HG03432 (cell line): ENCODE data around the gene ENOX1.
"Not testable (repeated sequence)": the region's sequence is repeated elsewhere in the genome, so short reads cannot be mapped to it uniquely, and the experiment has no call there.

Source experiments
- ATAC-seq: cut with Tn5 transposase; IDR thresholded peaks from one replicate; pipeline ENCODE4 v1.9.1; 2021; ENCODE audit warnings: mild to moderate bottlenecking, moderate library complexity; ENCODE audit not compliant: unreplicated experiment

Gene ENOX1

DNA sequence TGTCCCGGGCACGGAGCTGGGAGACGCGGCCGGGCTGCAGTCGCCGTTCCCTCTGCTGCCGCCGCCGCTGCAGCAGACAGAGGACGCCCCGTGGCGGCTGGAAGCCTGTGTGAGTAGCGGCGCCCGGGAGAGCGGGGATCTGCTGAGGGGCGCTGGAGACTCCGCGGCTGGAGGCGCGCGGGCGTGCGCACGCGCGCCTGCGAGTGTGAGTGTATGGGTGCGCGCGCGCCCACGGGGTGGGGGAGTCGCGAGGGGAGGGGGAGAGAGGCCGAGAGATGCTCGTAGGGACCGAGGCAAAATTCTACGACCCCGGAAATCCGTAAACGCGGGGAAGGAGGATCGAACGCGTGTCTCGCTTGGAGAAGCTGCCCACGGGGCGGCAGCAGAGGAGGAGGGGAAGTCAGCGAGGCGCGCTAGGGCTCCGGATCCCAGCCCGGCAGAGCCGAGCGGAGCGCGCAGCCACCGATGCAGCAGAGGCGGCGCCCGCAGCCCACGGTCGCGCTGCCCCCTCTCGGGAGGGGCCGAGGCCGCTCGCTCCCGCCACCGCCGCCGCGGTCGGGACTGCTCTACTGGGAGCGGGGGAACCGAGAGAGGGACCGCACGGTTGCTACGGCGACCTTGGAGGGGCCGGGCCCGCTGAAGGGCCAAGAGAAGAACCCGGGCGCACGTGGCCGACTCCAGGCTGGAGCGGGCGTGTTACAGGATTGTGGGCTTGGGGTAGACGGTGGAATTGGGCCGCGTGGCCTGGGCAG is at the start of gene ENOX1:
TSS of gene ENOX1 (minus strand) at position 207 of the 752 bp plus-strand sequence.
- ATAC-seq = peak; percentile 51

DNA sequence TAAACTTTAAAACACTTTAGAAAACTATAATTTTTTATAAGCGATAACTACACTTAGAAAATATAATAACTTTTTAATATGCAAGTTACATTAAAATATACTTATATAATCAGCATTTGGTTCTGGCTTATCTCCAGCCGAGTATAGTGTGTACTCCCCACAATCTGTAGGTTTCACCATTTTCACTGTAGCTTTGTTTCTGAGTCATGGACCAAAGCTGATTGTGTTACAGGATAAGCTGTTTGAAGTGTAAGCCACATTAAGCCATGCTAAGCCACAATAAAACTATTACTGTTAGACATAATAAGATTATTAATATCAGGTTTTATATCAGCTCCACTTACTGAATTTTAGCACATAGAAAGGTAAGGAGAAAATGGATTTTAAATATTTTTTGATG is 48.9 kb upstream of the ENOX1 start:
- ATAC-seq = no peak

DNA sequence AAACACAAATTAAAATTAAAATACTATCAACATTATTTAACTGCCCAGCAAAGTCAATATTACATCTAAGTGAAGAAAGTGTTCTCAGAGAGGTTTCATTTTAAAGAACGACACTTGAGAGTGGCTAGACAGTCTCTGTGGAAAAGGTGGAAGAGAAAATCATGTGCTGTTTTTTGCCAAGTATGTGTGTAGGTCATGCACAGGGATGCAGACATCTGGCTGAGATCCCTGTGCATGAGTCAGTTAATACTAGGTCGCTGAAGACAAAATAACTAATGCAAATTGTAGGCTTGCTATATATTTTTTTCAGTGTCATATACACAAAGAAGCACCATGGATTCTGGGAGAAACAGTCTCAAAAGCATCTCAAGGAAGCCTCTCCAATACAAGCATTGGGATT is 44.3 kb upstream of the ENOX1 start:
- no peak for ATAC-seq

DNA sequence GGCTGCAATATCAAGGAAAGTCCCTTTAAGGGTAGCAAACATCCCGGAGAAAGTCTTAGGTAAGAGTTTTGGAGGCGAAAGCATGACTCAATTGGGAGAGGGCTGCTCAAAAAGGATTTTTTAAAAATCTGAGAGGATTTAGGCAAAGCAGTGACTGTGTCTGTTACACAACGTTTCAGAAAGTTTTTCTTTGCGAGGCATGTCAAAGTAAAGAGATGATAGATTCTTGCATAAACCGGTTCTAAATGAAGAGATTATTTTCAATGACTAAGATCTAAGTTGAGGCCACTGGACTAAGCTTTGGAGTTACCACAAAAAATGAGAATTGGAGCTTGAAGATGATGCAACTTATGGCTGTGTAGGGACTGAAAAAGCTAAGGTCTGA is 43.7 kb upstream of the ENOX1 start:
- ATAC-seq = no peak

DNA sequence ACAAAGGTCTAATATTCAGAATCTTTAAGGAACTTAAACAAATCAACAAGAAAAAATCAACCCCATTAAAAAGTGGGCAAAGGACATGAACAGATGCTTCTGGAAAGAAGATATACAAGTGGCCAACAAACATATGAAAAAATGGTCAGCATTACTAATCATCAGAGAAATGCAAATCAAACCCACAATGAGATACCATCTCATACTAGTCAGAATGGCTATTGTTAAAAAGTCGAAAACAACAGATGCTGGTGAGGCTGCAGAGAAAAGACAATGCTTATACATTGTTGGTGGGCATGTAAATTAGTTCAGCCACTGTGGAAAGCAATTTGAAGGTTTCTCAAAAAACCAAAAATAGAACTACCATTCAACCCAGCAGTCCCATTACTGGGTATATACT is 37.9 kb upstream of the ENOX1 start:
- ATAC-seq = not testable (repeated sequence)

DNA sequence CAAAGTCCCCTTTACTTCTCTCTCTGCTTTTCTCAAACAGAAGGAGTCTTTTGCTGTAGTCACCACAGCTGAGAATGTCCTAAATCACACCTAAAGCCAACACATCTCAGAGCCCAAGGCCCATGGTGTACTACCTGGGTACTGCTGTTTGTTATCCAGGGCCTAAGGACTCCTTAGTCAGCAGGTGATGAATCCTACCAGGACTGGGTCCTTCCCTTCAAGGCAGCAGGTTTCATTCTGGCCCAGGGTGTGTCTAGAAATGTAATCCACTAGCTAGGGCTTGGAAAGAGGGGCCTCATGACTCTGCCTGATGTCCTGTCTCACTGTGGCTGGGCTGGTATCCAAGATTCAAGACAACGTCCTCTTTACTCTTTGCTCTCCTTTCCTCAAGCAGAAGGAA is 36.2 kb upstream of the ENOX1 start:
- no peak for ATAC-seq

DNA sequence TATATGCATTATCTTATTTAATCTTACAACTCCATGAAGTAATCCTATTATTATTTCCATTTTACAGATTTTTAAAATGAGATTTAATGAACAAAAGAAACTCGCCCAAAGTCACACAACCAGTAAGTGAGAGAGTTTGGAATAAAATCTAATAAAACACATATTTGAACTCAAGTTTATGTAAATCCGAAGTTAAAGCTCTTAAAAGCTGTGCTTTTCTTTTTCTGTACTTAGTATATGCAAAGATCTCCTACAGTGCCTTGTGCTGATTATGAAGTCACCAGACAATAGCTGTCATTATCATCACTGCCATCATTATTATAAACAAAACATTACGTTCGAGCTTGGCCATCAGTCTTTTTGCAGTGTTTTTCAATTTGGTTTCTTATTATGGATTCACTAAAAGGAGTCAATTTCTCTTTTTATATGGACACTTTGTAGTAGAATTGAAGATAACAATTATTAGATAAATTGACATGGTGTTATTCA is 29.7 kb upstream of the ENOX1 start:
- ATAC-seq = no peak

DNA sequence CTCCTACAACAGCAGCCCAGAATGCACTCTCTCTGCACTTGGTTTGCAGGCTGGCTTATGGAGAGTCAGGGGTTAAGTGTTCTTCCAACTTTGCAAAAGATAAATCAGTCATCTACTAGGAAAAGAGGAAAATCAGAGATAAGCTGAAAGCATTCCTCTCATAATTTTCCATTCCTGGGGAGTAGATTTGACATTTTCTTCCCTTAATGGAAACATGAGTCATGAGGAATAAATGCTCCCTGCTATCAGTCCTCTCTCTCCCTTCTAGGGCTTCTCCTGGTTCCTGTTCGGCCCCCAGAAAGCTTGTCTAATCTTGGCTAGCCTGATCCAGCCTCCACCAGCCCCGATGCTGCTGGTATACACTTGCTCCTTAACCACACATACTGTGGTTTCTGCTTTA is 28.4 kb upstream of the ENOX1 start:
- no peak for ATAC-seq

DNA sequence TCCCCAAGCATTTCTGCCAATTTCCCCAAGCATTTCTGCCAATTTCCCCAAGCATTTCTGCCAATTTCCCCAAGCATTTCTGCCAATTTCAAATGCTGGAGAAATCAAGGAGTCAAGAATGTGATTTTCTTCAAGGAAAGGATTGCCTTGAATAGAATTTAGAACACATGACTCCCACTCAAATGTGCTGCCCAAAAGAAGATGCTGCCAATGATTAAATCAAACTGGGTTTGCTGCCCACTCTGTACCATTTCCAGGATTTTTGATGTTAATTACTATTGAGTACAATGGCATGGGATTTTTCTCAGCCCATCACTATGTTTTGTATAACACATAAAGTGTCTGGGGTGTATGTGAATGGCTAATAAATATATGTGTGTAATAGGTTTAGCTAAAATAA is 21.9 kb upstream of the ENOX1 start:
- no peak for ATAC-seq

DNA sequence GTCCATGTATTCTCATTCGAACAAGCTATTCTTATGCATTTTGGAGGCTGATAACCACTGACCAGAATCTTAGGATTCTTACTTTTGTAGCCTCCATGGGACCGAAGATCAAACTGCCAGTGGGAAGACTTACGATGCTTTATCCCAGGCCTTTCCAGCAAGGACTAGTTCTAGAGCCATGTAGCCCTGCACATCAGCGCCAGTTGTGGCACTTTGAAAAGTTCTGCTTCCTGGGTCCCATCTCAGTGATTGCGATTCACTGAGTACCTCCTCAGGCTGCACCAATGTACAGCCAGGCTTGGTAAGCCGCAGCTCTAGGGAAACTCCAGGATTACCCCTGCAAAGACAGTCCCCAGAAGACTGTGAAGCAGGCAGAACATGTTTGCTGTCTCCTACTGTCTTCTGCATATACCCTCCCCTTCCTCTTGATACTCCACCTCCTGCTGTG is 18.9 kb upstream of the ENOX1 start:
- no peak for ATAC-seq

DNA sequence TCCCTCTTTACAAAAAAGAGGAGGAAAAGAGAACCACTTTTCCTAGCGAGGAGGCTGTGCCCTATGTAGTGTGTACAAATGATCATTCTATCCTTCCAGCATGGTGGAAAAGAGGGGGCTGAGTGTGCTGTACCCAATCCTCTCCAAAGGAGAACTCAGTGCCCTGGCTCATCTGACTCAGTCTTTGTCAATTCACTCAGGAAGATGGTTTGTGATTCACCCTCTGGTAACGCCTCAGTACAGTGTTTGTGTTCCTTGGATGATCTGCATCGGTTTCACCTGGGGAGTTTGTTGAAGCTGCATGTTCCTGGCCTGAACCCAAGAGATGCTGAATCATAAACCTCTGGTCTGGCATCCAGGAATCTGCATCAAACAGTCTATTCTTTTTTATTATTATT is 18.3 kb upstream of the ENOX1 start:
- ATAC-seq = no peak

DNA sequence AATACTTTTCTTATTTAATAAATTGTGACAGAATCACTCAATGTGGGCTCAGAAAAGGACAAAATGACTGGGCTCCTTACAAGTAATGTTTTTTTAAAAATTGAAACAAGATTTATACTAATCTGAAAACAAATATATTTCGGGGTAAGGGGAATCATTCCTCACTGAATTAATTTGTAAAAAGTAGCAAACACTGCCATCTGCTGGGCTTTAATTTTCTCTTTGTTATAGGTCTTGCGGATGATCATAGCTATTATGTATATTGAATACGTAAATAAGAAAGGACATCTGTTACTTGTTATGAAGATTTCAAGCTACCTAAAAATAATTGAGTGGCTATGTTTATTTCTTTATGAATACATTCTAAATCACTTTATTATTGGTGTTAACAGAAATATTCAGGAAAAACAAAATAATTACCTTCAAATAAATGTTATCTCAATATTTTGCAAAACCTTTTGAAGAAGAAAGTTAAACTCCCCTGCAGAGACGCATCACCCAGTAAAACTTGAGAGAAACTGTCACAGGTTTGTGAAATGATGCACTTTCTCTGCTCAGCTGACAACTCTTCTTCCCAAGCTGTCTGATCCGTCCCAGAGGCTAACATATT is 17.8 kb upstream of the ENOX1 start:
- no peak for ATAC-seq

DNA sequence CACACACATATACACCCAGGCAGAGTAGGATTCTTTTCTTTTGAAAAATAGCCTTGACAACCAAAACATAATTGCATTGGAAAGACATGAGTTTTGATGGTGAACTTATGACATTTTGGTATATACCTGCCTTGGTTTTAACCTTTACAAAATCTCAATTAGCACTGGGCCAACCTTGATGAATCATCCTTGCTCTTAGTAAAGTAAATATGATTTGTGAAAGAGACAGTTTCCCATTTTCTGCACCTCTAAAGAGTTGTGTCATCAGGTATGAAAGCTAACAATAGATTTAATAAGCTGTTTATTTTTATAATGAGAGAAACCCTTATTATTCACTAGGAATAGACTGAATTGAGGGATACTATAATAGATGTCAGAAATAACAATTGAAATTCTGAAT is 15.7 kb upstream of the ENOX1 start:
- no peak for ATAC-seq

DNA sequence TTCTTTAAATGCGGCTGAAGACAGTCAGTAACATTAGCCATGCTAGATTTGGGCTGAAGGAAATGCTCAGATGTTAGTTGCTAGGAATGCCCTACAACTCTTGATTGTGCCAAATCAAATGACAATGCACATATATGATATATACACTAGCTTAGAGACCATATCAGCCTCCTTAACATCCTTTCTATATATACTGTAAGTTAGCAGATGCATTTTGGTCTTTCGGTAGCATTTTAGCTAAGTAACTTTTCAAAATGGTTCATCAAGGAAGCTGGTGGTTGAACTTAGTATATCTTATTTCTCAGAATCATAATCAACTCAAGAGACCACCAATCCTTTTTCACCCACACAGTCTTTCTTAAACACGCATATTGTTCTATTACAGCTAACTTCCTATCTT is 14.1 kb upstream of the ENOX1 start:
- no peak for ATAC-seq

DNA sequence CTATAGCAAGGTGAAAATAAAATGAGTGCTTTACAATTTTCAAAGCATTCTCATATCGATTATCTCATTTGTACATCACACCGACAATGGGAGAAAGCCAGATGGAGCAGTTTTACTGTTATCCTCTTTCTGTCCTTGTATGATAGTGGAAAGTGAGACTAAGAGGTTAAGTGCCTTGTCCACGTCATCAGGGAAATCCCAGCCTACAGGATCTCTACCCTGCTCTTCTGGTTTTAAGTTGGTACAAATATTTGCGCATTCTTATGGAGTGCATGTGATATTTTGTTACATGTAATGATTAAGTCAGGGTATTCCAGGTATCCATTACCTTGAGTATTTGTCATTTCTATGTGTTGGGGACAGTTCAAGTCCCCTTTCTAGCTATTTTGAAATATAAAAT is 12.4 kb upstream of the ENOX1 start:
- no peak for ATAC-seq

DNA sequence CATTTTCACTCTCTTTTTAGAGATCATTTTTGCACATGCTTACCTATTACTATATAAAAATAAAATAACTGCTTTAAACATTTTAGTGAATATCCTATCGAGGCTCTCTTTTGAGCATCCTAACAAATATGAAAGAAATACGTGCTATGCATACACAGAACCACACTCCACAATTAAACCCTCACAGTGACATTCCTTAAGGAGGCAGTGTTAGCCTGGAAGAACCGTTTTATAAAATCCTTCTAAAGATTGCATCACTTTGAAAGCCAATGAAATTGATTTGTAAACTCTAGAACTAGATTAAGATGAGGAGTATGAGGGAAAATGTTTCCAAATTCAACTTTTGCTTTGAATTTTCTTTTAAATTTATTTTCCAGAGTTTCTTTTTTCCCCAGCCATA is 11.1 kb upstream of the ENOX1 start:
- no peak for ATAC-seq

DNA sequence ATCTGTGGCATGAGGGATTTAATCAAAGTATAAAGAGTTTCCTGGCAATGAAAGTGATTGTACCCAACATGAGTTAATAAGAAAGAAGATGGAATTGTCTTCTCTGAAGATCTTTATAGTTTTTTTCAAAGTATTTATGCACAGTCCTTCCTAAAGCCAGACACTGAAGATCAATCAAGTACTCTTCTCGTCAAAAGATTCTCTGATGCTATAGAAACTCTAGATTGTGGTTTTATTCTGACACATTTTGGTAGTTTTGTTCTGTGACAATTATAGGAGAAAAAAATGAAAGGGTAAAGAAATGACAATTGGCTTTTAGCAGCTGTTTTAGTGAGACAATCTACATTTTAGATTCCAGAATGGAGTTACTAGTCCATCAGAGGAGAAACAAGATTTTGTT is 10.4 kb upstream of the ENOX1 start:
- no peak for ATAC-seq

DNA sequence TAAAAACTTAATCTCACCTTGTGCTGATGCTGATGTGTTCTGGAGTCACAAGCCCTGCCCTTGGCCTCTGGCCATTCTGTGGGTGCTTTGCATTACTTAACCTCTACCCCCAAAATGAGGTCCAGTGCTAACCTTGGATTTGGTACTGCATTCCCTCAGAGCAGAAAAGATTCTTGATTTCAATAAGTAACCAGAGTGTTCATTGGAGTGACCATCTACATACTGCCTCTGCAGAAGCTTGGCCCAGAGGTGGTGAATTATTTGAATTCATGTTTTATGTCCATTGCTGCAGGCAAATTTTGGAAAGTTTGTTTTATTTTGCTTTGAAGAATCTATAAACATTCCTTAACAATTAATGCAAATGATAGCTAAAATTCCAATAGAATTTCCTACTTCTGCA is 7.6 kb upstream of the ENOX1 start:
- no peak for ATAC-seq

DNA sequence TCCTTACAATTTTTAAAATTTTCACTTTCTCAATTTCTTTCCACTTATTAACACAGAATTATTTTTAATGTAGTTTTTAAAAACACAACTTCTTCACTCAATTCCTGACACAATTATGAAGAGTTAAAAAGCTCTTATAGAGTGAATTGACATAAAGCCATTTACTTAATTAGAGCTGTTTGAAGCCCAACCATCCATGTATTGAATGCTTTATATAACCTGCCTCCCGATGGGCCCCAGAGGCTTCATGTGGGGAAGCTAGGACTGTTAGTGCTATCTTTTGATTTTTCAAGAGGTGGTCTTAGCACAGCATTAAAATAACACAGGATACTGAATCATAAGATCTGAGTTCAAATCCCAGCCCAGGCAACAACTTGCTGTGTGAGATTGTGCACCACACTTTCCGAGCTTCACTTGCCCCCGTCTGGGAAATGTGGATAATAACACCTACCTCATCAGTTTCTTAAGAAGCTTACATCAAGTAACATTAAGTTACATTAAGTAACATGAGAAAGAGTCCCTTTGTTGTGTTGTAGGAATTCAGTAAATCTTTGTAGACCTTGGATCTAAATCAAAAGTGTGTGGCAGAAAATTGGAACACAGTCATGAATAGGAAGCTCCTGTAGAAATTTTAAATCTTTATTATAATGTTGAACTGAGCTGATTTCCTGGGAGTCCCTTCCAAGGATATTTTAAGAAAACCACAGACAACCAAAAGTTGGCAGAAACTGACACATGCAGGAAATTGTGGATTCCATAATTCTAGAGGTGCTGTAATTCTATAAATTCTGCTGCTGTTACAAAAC is 5.5 kb upstream of the ENOX1 start:
- ATAC-seq = no peak

DNA sequence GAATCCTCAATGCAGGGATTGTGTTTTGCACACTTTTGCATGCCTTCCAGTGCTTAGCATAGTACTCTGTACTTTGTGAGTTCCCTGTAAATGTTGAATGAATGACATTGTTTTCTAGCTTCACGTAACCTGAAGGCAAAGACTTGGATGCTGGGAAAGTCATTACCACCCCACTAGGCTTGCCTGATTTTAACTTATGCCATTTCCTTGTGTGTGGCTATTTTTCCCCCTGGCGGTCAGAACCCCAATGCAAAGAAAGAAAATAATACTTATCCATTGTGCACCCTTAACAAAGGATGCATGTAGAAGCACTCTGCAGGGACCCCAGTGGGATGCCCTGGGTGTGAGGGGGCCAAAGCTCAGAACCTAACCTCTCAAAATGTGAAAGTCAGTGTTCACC is 1.2 kb upstream of the ENOX1 start:
- no peak for ATAC-seq

DNA sequence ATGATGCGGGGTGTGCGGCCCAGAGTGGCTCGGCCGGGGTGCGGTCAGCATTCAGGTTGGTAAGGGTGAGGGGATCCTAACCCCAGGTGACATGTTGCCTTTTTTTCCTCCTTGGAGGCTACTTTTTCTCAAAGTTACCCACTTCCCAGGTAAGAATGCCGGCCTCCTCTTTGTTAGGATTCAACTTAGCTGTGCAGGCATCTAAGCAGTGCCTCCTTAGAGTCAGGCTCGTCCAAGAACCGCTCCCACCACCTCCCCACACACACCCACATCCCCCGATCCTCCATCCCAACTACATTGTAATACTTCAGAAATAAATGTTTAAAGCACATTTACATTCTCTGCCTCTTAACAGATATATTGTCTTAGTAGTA is 733 bp upstream of the ENOX1 start:
- ATAC-seq = no peak

DNA sequence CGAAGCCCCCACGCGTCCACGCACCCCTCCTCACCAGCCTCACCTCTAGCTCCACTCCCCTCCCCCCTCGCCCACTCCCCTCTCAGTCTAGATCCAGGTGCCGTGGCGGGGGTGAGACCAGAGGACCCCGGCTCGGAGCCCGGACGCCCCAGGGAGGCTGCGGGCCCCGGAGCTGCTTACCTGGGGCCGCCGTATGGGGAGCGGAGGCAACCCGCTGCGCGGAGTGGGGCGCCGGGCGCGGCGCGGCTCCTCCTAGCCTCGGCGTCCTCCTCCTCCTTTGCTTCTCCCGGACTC is 353 bp downstream of the ENOX1 start:
- peak; percentile 30 for ATAC-seq
